ENCODE results near the gene RPS4Y1.
"Not testable (repeated sequence)": the region's sequence is repeated elsewhere in the genome, so short reads cannot be mapped to it uniquely, and the experiment has no call there.

The RPS4Y1 gene

DNA sequence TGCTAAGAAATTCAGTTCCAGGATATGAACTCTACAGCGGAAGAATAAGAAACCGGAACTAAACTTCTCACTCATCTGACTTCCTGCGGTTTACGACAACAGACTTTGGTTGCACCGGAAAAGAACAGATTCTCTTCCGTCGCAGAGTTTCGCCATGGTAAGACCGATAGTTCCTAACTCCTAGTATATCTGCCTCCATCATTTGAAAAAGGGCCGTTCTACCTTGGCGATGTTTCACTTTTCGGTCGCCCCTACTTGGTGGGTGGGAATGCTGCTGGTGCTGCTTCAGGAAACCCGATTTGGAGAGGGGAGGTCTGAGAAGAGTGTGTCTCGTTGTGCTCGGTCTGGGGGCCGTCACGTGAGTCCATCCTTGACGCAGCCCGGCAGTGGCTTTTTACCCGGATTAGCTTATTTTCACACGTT lies at the start of gene RPS4Y1:
Gene RPS4Y1 (plus strand): TSS at position 132 of the 423 bp plus-strand sequence. CDS start 23 bp downstream, at position 155.
- DNase-seq, result no peak

DNA sequence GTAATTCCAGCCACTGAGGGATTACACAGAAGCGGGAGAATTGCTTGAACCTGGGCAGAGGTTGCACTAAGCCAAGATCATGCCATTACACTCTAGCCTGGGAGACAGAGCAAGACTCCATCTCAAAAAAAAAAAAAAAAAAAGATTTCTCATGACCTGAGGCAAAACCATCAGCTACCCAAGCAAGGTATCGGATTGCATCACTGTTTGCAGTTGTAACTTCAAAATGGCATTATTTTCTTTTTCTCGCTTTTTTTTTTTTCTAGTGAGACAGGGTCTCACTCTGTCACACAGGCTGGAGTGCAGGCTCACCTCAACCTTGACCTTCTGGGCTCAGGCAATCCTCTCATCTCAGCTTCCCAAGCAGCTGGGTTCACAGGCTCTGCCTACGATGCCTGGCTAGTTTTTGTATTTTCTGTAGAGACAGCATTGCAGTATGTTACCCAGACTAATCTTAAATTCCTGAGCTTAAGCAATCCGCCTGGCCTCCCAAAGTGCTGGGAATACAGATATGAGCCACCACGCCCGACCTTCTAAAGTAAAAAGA lies 44.4 kb upstream of the RPS4Y1 start:
- no peak for DNase-seq

DNA sequence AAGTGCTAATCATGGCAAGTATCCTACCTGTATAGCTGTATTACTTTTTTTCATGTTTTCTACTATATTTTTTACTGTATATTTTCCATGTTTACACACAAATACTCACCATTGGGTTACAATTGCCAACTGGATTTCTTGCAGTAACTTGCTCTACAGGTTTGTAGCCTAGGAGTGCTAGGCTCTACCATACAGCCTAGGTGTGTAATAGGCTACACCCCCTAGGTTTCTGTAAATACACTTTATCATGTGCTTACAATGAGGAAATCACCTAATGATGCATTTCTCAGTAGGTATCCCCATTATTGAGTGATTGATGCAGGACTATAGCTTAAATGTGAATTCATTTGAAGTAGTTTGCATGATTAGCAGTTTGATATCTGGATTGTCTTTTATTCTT lies 43.4 kb upstream of the RPS4Y1 start:
- no peak for DNase-seq

DNA sequence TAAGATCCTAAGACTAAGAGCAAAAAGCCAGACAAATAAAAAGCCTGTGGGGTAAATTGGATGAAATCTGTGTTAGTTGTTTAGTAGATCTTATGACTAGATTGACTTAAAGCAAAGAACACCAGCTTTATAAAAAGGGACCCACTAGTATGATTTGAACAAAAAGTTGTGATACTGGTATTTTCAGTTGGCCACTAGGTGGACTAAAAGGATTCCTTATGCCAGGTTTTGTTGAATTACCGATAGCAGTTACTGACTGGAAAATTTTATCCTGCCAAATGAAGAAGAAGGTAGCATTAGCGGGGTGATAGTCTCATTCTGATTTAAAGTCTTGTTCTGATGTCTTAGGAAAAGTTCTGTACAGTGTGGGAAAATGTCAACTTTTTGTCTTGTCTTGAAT lies 41.2 kb upstream of the RPS4Y1 start:
- no peak for DNase-seq

DNA sequence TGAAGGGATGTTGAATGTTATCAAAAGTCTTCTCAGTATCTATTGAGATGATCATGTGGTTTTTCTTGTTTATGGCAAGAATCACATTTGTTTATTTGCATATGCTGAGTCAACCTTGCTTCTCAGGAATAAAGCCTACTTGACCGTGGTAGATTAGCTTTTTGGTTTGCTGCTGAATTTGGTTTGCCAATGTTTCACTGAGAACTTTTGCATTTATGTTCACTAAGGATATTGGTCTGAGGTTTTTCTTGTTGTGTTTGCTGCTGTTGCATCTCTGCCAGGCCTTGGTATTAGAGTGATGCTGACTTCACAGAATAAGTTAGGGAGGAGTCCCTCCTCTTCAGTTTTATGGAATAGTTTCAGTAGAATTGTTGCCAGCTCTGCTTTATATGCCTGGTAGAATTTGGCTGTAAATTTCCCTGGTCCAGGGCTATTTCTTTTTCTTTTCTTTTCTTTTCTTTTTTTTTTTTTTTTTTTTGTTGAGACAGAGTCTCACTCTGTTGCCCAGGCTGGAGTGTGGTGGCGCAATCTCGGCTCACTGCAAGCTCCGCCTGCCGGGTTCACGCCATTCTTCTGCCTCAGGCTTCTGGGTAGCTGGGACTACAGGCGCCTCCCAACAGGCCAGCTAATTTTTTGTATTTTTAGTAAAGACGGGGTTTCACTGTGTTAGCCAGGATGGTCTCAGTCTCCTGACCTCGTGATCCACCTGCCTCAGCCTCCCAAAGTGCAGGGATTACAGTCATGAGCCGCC lies 24.1 kb upstream of the RPS4Y1 start:
- DNase-seq, result not testable (repeated sequence)

DNA sequence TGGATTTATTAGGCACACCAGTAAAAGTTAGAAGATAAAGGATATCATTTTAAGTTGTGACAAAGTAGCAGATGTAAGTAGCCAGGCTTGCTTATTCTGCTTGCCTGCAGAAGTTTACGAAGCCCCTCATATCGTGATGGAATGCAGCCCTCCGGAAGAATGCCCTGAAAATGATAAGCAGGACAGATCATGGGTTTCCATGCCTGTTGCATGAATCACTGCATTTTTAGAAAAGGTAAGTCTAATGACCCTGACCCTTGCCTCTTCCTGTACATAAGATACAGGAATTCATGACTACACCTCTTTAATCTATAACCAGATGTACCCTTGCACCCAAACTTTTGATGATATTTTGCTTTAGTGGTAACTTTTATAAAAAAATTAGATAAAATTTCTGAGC lies 16.9 kb upstream of the RPS4Y1 start:
- DNase-seq, result no peak

DNA sequence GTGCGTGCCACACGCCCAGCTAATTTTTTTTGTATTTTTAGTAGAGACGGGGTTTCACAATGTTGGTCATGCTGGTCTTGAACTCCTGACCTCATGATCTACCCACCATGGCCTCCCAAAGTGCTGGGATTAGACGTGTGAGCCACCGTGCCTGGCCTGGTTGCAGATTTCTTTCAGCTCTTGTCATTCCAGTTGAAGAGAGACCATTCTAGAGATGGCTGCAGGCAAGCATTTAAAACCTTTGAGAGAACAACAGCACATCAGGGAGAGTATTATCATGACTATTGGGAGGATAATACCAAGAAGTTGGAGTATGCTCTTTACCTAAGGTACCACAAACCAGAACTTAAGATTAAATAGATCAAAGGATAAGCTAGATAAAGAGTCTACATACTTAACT lies 12.9 kb upstream of the RPS4Y1 start:
- DNase-seq, result no peak

DNA sequence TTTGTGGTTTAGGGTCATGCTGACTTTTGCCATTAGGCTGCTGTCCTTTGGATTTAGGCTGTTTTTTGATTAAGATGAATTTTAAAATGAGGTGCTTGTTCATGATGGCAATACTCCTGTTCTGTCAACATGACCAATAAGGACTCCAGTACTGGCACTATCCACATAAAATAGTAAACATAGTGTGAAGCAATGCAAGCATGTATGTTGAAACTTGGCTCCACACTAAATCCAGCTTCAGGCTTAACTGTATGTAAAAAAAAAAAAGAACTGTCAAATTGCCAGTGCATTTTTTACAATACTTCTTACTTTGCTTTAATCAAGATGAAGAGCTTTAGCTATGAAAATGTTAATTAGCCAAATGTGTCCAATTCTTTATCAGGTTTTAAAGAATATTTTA lies 6.2 kb upstream of the RPS4Y1 start:
- DNase-seq, result no peak

DNA sequence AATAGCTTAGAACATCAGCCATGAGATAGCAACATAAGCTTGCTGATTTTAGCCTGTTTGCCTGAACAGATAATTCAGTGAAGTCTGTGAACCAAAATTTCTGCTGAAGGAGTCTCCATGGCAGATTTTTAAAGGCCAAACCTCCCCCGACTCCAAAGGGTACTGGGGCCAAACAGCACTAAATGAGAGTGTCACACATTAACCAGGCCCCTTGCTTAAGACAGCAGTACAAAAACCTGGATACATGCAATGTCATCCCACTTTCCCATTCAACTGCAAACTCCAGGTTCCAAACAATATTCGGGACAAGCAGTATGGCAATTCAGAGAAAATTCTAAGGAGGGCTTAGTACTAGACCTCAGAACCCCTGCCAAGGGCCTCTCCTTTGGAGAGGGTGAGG lies 4.3 kb upstream of the RPS4Y1 start:
- DNase-seq, result no peak

DNA sequence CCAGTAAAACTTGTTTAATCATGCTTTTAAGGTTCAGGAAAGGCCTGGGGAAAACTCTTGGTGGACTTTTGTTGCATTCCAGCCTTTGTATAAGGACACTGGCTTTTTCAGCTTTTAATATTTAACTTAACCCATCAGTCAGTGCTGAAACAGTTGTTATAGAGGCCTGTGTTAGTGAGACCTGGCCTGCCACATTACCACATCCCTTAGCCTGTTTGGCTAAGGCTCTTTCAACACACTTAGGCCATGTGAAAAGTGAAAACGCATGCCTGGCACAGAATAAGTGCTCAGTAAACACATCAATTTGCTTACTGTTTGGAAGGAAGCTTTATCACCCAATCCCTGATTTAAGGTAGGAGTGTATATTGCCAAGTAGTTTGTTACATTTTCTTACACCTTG lies 3.5 kb upstream of the RPS4Y1 start:
- DNase-seq, result no peak

DNA sequence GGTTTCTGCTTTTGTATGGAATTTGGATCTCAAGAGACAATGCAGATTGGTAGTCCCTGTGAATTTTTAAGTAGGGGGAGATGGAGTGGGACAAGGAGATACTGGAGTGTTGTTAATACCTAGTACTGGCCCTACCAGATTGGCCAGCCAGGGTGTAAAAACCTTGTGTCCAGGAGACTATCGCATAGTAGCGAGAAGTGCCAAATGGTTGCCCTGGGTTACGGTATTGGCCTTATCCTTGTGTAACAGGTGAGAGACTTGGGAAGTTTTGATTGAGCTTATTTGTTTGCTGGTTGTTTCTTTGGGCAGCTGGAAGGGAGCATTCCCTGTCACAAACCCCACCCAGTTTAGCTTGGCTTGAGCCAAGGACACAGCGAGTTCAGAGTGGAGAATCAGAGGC lies 5.4 kb downstream of the RPS4Y1 start:
- DNase-seq, result no peak

DNA sequence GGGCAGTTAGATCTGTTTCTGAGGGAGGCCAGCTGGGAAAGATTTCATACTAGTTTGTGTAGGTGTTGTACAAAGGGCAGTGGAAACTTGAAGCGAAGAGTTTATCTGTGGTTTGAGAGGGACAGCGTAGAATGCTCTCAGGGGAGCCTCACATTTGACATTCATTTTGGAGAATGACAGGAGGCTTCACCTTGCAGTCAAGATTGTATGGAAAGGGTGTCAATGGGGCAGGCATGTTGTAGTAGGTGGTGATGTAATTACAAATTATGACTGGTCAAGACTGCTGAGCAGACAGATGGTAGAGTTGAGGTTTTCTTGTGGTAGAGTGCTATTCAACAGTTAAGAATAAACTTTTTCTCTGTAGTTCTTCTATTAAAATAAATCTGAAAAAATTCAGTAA lies 7.0 kb downstream of the RPS4Y1 start:
- no peak for DNase-seq

DNA sequence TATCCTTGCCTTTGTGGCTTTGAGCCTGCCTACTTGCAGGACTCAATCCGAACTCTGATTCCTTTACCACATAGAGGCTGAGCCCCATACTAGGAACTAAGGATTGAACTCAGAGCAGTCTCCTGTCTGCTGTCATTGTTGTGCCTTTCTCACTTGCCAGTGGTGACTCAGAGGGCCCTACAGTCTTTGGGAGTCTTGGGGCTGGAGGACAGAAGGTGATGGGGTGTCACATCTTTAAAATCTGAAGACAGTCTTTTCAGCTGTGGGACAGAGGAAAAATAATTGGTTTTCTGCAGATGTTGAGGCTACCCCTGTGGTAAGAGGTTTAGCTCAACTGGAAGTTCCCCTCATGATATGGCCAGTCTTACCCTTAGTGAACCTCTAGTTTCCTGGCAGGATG lies 8.0 kb downstream of the RPS4Y1 start:
- no peak for DNase-seq

DNA sequence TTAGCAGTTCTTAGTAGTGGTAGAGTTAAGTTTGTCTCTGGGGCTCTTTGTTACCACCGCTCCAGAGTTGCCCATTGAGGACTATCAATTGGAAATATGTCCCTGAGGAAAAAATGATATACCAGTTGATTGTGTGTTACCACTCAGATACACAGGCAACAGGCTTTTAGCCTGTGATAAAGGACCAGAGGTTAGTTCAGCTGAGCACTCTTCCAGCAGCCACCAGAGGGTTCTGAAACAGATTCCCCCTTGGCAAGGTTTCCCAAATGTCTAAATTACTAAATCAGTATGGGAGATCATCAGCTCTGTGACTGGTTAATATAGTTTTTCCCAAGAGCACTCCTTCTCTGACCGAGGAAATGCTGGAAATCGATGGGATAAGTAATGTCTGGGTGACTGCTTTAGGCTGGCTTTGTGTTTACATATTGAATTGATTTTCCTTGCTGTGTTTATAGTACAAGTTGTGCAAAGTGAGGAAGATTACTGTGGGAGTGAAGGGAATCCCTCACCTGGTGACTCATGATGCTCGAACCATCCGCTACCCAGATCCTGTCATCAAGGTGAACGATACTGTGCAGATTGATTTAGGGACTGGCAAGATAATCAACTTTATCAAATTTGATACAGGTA lies 12.9 kb downstream of the RPS4Y1 start:
- DNase-seq, result no peak

DNA sequence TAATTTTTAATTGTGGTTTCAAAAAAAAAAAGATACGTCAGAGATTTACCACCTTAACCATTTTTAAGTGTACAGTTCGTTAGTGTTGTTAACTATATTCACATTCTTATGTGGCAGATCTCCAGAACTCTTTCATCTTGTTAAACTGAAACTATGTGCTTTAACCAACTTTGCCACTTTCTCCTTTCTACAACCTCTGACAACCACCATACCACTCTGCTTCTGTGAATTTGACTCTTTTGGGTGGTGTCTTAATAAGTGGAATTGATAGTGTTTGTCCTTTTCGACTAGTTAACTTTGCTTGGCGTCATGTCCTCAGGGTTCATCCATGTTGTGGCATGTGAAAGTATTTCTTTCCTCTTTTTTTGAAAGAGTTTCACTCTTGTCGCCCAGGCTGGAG lies 15.7 kb downstream of the RPS4Y1 start:
- no peak for DNase-seq

DNA sequence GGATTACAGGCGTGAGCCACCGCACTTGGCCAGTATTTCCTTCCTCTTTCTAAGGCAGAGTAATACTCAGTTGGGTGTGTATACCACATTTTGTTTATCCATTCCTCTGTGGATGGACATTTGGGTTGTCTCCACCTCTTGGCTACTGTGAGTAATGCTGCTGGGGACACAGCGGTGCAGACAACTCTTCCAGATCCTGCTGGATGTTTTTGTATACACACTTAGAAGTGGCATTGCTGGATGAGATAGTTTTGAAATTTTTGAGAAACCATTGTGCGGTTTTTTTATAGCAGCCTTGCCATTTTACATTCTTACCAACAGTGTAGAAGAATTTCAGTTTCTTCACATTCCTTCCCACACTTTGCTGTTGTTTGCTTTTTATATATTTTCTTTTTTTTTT lies 16.3 kb downstream of the RPS4Y1 start:
- DNase-seq, result no peak

DNA sequence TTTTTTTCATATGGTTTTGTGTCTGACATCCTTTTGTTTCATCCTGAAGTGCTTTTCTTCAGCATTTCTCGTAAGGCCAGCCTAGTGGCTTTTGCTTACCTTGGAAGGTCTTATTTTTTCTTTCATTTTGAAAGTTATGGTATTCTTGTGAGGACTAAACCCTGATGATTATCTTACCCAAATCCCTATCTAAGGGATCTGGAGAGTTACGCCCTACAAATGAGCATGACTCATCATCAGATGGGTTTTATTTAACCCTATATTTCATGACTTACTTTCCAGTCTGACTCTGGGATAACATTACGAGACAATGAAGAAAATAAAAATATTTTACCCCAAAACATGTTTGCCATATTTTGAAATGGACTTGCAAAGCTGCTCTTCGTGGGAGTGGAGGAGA lies 18.4 kb downstream of the RPS4Y1 start:
- no peak for DNase-seq

DNA sequence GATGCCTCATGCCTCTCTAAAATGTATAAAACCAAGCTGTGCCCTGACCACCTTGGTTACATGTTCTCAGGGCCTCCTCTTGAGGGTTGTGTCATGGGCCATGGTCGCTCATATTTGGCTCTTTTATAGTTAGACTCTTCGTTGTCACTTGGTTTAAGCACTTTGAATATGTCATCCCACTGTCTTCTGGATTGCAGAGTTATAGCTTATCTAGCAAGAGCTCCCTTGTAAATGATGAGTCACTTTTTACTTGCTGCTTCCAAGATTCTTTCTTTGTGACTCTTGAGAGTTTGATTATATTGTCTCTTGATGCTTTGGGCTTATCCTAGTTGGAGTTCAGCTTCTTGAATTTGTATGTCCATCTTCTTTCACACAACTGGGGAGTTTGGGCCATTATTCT lies 19.1 kb downstream of the RPS4Y1 start:
- DNase-seq, result no peak

DNA sequence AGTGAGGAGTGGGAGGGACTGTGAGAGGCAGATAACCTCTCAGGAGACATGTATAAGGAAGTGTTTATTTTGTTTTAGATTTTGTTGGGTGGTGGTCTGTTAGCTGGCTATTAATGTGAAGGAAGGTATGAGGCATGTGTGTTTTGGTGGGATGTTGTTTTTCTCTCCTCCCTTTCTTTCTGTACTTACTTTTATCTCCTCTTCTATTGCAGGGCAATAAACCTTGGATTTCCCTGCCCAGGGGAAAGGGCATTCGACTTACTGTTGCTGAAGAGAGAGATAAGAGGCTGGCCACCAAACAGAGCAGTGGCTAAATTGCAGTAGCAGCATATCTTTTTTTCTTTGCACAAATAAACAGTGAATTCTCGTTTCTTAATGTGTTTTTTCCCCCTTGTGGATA lies 25.2 kb downstream of the RPS4Y1 start:
- no peak for DNase-seq

DNA sequence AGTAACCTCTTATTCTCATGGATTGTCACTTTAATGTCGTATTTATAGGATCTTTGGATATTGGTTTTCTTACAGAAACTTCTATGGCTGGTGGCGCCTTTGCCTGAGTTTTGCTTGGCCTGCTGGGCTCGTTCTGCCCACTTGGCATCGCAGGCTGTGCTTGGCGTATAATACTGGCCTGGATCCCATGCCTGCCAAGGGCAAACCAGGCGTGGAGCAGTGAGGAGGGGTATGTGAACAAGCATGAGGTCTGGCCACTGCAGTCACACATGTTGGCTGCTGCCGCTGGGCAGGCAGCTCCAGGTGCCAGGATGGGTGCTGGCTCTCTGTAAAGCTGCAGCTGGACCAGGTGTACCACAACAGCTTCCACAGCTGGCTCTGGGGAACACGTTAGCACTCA lies 26.1 kb downstream of the RPS4Y1 start:
- no peak for DNase-seq

DNA sequence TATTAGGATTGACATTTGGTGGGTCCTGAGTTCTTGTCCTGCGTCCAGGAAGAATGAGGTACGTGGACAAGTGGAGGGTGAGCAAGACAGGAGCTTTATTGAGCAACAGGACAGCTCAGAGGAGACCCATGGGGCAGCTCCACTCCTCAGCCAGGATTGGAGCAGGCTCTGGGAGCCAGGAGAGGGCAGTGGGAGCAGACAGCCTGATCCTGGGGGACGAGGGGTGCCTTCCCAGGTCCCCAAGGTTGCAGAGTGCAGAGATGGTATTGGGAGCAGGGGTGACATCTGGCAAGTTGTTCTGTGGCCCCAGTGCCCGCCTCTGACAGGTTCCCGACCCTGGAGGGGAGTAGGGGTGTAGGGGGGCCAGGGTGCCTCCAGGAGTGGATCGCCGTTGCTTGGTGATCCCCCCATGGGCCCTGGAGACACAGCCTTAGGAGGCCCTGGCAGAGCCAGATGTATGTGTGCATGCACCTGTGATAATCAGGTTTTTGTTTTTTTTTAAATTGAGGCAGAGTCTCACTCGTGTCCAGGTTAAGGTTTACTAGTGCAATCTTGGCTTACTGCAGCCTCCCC lies 26.7 kb downstream of the RPS4Y1 start:
- DNase-seq, result no peak

DNA sequence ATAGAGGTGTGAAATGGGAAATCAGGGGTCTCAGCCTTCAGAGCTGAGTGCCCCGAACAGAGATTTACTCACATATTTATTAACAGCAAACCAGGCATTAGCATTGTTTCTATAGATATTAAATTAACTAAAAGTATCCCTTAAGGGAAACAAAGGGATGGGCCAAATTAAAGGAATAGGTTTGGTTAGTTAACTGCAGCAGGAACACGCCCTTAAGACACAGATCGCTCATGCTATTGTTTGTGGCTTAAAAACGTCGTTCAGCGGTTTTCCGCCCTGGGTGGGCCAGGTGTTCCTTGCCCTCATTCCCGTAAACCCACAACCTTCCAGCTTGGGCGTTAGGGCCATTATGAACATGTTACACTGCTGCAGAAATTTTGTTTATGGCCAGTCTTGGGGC lies 30.8 kb downstream of the RPS4Y1 start:
- not testable (repeated sequence) for DNase-seq

DNA sequence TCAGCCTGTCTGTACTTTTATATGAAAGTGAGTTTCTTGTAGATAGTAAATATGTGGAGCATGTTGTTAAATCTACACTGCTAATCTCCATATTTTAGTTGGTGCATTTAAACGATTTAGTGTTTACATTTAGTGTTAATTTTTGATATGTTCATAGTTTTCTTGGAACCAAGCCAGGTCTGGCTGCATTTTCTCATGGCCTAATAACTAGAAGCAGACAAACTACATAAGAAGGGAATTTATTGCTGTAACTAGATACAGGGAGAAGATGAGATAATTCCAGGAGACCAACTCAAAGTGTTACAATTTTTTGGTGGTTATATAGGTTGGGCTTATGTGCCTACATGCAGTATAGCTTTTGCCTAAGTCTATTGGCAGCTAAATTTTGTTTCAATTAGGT lies 32.8 kb downstream of the RPS4Y1 start:
- no peak for DNase-seq

DNA sequence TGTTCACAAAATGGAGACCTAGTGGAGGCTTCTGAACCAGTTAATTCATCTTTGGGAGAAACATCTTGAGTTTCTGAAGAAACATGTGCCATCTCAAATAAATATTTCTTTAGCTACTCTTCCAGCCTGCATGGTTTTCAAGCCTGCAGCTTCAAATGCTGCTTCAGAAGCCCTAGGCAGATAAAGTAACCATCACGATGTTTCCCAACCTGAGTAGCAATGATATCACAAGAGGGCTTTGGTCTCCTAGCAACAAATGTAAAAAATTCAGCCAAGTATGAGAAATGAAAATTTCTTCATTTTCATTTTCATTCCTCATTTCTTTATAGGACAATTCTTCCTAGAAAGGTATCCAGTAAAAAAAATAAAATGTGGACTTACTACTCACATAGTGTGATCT lies 42.2 kb downstream of the RPS4Y1 start:
- DNase-seq, result no peak
